DND-41 (cell line): ENCODE measurements around the gene EVPLL.

Experiments used
- EZH2 ChIP-seq: IDR thresholded peaks from 3 replicates; pipeline ENCODE4 v1.6.1; 2012; ENCODE audit warnings: borderline replicate concordance, low read depth, mild to moderate bottlenecking, moderate library complexity, low read length, inconsistent platforms; ENCODE audit not compliant: severe bottlenecking
- TF ChIP-seq, protein P1 (sequence below): IDR thresholded peaks from 2 replicates; pipeline ENCODE4 v1.5.1; 2012; ENCODE audit warnings: borderline replicate concordance, low read length, moderate library complexity, mild to moderate bottlenecking; ENCODE audit not compliant: poor library complexity, severe bottlenecking; ENCODE audit errors: extremely low read depth

DNA sequence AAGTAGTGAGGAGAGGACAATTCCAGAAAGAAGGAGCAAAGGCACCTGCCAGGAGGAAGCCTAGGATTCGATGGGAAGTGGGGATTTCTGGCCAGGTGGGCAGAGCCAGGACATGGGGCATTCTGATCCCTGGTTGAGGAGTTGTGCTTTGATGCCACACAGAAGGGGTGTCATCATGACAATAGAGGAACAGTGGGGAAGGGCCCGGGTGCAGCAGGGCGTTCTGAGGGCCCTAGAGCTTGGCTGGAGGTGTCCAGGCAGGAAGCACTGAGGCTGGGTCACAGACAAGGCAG lies 4.3 kb downstream of the EVPLL start:
- TF ChIP-seq, protein P1, sequence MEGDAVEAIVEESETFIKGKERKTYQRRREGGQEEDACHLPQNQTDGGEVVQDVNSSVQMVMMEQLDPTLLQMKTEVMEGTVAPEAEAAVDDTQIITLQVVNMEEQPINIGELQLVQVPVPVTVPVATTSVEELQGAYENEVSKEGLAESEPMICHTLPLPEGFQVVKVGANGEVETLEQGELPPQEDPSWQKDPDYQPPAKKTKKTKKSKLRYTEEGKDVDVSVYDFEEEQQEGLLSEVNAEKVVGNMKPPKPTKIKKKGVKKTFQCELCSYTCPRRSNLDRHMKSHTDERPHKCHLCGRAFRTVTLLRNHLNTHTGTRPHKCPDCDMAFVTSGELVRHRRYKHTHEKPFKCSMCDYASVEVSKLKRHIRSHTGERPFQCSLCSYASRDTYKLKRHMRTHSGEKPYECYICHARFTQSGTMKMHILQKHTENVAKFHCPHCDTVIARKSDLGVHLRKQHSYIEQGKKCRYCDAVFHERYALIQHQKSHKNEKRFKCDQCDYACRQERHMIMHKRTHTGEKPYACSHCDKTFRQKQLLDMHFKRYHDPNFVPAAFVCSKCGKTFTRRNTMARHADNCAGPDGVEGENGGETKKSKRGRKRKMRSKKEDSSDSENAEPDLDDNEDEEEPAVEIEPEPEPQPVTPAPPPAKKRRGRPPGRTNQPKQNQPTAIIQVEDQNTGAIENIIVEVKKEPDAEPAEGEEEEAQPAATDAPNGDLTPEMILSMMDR: no peak
- TF ChIP-seq EZH2: no peak
